Endodermal cell (in vitro differentiated cells): Measurements from ENCODE around the gene SPEN. TPM values are rescaled to one million over a fixed set of nuclear protein-coding genes. Genes with fewer than 3 reads are reported as not detected.

Source experiments
- DNase-seq: peaks from one replicate; pipeline ENCODE4 v3.0.0-alpha.2; 2017
- H3K27ac ChIP-seq: 2 replicates; pipeline ENCODE4 v1.5.1; 2013; ENCODE audit warnings: mild to moderate bottlenecking, low read depth, low read length, moderate library complexity
- H3K27me3 ChIP-seq: 2 replicates; pipeline ENCODE4 v1.6.1; 2013; ENCODE audit warnings: mild to moderate bottlenecking, low read length, moderate library complexity; ENCODE audit not compliant: insufficient read depth, control insufficient read depth, poor library complexity, severe bottlenecking
- H3K36me3 ChIP-seq: 2 replicates; pipeline ENCODE4 v1.7.0; 2013; ENCODE audit warnings: mild to moderate bottlenecking, low read length, moderate library complexity; ENCODE audit not compliant: control insufficient read depth, insufficient read depth
- H3K4me1 ChIP-seq: one replicate; pipeline ENCODE4 v1.7.0; 2013; ENCODE audit warnings: low read length; ENCODE audit not compliant: control insufficient read depth, insufficient read depth
- H3K4me3 ChIP-seq: 2 replicates; pipeline ENCODE4 v1.5.1; 2013; ENCODE audit warnings: mild to moderate bottlenecking, low read length, moderate library complexity
- H3K9ac ChIP-seq: 2 replicates; pipeline ENCODE4 v1.6.1; 2013; ENCODE audit warnings: mild to moderate bottlenecking, low read length, moderate library complexity; ENCODE audit not compliant: poor library complexity, severe bottlenecking; ENCODE audit errors: extremely low read depth
- H3K9me3 ChIP-seq: 2 replicates; pipeline ENCODE4 v1.6.1; 2013; ENCODE audit warnings: mild to moderate bottlenecking, low read length, moderate library complexity; ENCODE audit not compliant: control insufficient read depth
- H3K27ac Mint-ChIP-seq: 2 replicates; pipeline ENCODE4 v1.8.0; 2020; ENCODE audit warnings: mixed read lengths
- H3K27me3 Mint-ChIP-seq: 2 replicates; pipeline ENCODE4 v1.8.0; 2021; ENCODE audit warnings: mild to moderate bottlenecking, mixed read lengths; ENCODE audit not compliant: insufficient read depth
- H3K36me3 Mint-ChIP-seq: 2 replicates; pipeline ENCODE4 v1.8.0; 2020; ENCODE audit warnings: low read depth, mixed read lengths
- H3K4me1 Mint-ChIP-seq: 2 replicates; pipeline ENCODE4 v1.8.0; 2020; ENCODE audit warnings: mixed read lengths
- H3K4me3 Mint-ChIP-seq: 2 replicates; pipeline ENCODE4 v1.8.0; 2020; ENCODE audit warnings: mild to moderate bottlenecking, moderate library complexity, mixed read lengths
- H3K9me3 Mint-ChIP-seq: 2 replicates; pipeline ENCODE4 v1.8.0; 2020; ENCODE audit warnings: mild to moderate bottlenecking, mixed read lengths
- WGBS, 2 experiments: methylation state at CpG; one replicate each; pipeline versions ENCODE4 v1.1.5 to v1.1.7; 2013; ENCODE audit warnings: missing lambda C conversion rate in 2 of 2, mixed read lengths in 1 of 2; ENCODE audit not compliant: insufficient coverage in 1 of 2, insufficient read length in 1 of 2; 5-methylcytosine and 5-hydroxymethylcytosine counted together
- total RNA-seq, 2 donors: library from RNA; stranded (reverse); fragmentation: NEBNext Ultra II Directional in 1 of 2; extraction: Animal tissue kit (Norgen Biotek cat#: 25700) in 1 of 2; gene quantifications; 2 replicates in 1 of 2; 3 replicates in 1 of 2; pipeline ENCODE4 v1.2.1, GENCODE V29; 2021
- TF ChIP-seq, protein P1 (sequence below): fragments of 200-600 bp; sonication (generic); conservative IDR thresholded peaks from 2 replicates; pipeline ENCODE4 v1.5.0; 2021; ENCODE audit warnings: antibody characterized with exemption, mild to moderate bottlenecking

Gene SPEN
- total RNA-seq, 2 donors from 2014 or later, result 61.5 to 71.9 TPM

DNA sequence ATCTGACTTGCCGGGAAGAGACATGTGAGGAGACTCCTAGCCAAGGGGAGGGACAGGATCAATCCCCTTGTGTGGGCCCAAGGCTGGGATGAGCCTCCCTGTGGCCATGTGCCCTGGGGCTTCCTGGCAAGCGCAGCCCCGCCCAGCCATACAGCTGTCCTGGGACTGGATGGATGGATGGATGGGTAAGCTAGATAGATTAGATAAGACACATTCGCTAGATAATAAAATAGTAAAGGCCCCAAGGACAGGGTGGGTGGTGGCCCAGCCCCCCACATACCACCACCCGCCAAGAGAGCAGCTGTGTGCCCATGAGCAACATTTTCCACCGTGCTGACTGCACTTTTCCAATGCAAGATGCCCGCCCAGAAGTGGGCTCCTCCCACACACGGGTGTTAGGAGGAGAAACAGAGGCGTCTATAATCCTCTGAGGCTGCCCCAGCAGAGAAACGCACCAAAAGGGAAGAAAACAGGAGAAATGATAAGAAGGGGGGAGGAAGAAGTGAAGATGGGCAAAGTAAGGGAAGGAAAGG is 103.3 kb downstream of the SPEN start:
- Histone ChIP-seq H3K4me3 (no peak overlapping the region), H3K9ac (no peak overlapping the region), H3K4me1 (peaks cover 16% of the 10 kb centered on the region), H3K36me3 (peaks cover 22% of the 10 kb centered on the region), H3K27ac (no peak overlapping the region), H3K27me3 (no peaks in the 10 kb centered on the region), H3K9me3 (no peaks in the 10 kb centered on the region)
- WGBS, 2 experiments, result 83 to 90% methylated on average over 5 to 10 of the region's 10 CpGs
- no peaks in the 10 kb centered on the region for H3K9me3 Mint-ChIP-seq
- H3K4me1 Mint-ChIP-seq, result peaks cover 45% of the 10 kb centered on the region
- H3K27ac Mint-ChIP-seq, result peak overlapping the region; percentile 20
- TF ChIP-seq, protein P1, sequence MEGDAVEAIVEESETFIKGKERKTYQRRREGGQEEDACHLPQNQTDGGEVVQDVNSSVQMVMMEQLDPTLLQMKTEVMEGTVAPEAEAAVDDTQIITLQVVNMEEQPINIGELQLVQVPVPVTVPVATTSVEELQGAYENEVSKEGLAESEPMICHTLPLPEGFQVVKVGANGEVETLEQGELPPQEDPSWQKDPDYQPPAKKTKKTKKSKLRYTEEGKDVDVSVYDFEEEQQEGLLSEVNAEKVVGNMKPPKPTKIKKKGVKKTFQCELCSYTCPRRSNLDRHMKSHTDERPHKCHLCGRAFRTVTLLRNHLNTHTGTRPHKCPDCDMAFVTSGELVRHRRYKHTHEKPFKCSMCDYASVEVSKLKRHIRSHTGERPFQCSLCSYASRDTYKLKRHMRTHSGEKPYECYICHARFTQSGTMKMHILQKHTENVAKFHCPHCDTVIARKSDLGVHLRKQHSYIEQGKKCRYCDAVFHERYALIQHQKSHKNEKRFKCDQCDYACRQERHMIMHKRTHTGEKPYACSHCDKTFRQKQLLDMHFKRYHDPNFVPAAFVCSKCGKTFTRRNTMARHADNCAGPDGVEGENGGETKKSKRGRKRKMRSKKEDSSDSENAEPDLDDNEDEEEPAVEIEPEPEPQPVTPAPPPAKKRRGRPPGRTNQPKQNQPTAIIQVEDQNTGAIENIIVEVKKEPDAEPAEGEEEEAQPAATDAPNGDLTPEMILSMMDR, result no peak
- DNase-seq, result no peak
- no peaks in the 10 kb centered on the region for H3K27me3 Mint-ChIP-seq
- H3K36me3 Mint-ChIP-seq, result peaks cover 29% of the 10 kb centered on the region
- no peak overlapping the region for H3K4me3 Mint-ChIP-seq

DNA sequence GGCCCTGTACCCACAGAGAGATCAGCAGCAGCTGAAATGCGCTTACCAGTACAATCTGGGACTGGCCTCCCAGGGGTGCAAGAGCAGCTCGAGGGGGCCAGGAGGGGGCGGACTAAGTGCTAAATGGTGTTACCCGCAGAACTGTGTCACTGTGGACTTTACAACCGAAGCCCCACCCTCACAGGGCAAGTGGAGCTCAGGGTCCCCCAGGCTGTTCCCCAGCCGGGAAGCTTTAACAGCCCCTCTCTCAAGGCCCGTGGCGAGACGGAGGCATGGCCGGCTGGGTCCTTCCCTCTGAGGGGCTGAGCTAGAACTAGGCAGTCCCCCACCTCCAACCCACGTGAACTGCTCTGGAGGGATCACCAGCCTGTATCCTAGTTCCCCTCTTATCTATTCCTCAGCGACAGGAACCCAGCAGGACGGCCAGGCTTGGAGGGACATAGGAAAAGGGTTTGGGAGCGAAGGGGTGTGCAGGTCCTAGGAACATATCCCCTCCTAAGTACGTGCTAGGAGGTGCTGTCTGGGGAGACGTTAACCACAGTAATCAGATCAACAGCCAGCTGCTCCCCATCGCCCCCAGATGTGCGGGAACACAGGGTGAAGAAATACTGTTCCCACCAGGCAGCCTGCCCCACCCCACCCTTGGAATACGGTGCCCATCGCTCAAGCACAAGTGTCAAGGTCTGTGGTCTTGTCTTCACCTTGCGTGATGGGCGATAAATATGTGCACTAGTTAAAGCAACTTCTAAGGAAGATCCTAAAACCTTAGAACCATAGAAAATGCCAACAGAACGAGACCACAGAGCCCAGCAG is 104.0 kb downstream of the SPEN start:
- WGBS, 2 experiments, result 82 to 88% methylated on average over 12 to 23 of the region's 23 CpGs
- Histone ChIP-seq H3K9ac (no peak overlapping the region), H3K9me3 (no peaks in the 10 kb centered on the region), H3K27ac (no peak overlapping the region), H3K4me3 (no peak overlapping the region), H3K27me3 (no peaks in the 10 kb centered on the region), H3K36me3 (peaks cover 22% of the 10 kb centered on the region), H3K4me1 (peaks cover 16% of the 10 kb centered on the region)
- Mint-ChIP-seq H3K4me1 (peaks cover 45% of the 10 kb centered on the region), H3K27ac (peak overlapping the region; percentile 20), H3K27me3 (no peaks in the 10 kb centered on the region), H3K4me3 (no peak overlapping the region), H3K9me3 (no peaks in the 10 kb centered on the region), H3K36me3 (peaks cover 24% of the 10 kb centered on the region)
- peak; percentile 66 for DNase-seq
- TF ChIP-seq, protein P1, result peak; percentile 11

DNA sequence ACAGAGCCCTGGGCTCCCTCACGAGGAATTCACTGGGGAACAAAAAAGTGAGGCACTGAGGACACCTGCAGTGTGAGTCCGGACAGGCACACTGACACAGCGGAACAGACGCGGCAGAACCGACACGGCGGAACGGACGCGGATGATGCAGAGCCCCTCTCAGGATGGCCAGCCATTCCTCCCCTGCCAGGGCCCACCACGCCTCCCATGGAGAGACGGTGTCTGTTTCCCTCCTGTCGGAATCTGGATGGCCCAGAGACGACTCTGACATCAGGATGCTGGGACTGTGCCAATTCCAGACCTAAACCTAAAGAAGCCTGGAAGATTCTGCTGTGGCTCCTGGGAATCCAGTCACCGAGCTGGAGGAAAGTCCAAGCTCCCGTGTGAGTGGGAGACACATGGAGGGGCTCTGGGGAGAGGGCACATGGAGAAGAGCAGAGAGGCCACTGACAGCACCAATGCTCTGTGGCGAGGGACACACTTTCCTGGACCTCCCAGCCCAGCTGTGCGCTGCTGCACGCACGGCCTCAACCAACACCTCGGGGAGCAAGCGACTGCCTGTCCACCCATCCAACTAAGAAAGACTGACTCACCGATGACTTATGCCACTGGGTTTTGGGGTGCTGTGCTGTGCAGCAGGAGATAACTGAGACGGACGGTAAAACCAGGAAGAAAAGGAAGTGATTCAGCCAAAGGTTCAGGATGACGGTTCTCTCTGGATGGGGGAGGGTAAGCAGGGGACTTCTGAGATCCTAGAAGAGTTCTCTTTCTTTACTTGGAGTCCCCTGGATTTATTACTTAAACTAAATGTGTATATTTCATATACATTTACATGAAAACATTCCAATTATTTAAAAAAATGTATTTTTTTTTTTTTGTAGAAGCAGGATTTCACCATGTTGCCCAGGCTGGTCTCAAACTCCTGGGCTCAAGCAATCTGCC is 105.1 kb downstream of the SPEN start:
- no peak overlapping the region for H3K4me3 Mint-ChIP-seq
- H3K27me3 Mint-ChIP-seq, result no peaks in the 10 kb centered on the region
- no peaks in the 10 kb centered on the region for H3K9me3 ChIP-seq
- no peaks in the 10 kb centered on the region for H3K9me3 Mint-ChIP-seq
- H3K4me1 Mint-ChIP-seq, result peaks cover 48% of the 10 kb centered on the region
- H3K27ac ChIP-seq, result no peak overlapping the region
- no peak for DNase-seq
- no peak overlapping the region for H3K27ac Mint-ChIP-seq
- 95% methylated on average over 18 to 27 of the region's 27 CpGs for WGBS, 2 experiments
- H3K4me1 ChIP-seq, result peaks cover 16% of the 10 kb centered on the region
- H3K9ac ChIP-seq, result no peak overlapping the region
- H3K27me3 ChIP-seq, result no peaks in the 10 kb centered on the region
- H3K36me3 ChIP-seq, result peaks cover 16% of the 10 kb centered on the region
- H3K36me3 Mint-ChIP-seq, result peaks cover 15% of the 10 kb centered on the region
- no peak overlapping the region for H3K4me3 ChIP-seq
- TF ChIP-seq, protein P1, result no peak
